ENCODE measurements around the gene DCBLD2. TPM values are rescaled to one million over a fixed set of nuclear protein-coding genes. Genes with fewer than 3 reads are reported as not detected.
"Not testable (repeated sequence)": the region's sequence is repeated elsewhere in the genome, so short reads cannot be mapped to it uniquely, and the experiment has no call there.

DCBLD2 gene
- total and polyA plus RNA-seq, 4 experiments from 2014 or later = 0.52 to 2.5 (median 1.4) TPM

- CTCF ChIA-PET (ENCODE audit: partially characterized antibody); H3K4me3 Mint-ChIP-seq; H3K36me3 Mint-ChIP-seq; H3K36me3 ChIP-seq (ENCODE audit: insufficient read depth, low read length); H3K4me1 ChIP-seq (ENCODE audit: insufficient read depth, low read length); POLR2A ChIA-PET (ENCODE audit: partially characterized antibody); H3K27me3 Mint-ChIP-seq; H3K27ac Mint-ChIP-seq; H3K9me3 ChIP-seq (ENCODE audit: control insufficient read depth in 1 of 2, low read length in 2 of 2); H3K27ac ChIP-seq (ENCODE audit: low read depth, low read length); H3K27me3 ChIP-seq (ENCODE audit: insufficient read depth, low read length); H3K4me1 Mint-ChIP-seq; H3K4me3 ChIP-seq (ENCODE audit: low read length in 2 of 2); DNase-seq; H3K9me3 Mint-ChIP-seq; intact Hi-C loops (cut with micrococcal nuclease): not testable (repeated sequence)
Observed at GRCh38 chr3:98882614-98883333, 18.7 kb downstream of the DCBLD2 start.

GRCh38 chr3:98877132-98877531, 24.4 kb downstream of the DCBLD2 start:
- H3K27me3 ChIP-seq (ENCODE audit: insufficient read depth, low read length) = no peaks in the 10 kb centered on the region
- no peak overlapping the region for H3K27ac ChIP-seq (ENCODE audit: low read depth, low read length)
- DNase-seq = no peak
- no peaks in the 10 kb centered on the region for H3K9me3 Mint-ChIP-seq
- no peaks in the 10 kb centered on the region for H3K4me1 ChIP-seq (ENCODE audit: insufficient read depth, low read length)
- H3K27ac Mint-ChIP-seq = no peak overlapping the region
- H3K9me3 ChIP-seq (ENCODE audit: control insufficient read depth in 1 of 2, low read length in 2 of 2) = no peaks in the 10 kb centered on the region
- H3K4me3 Mint-ChIP-seq = no peak overlapping the region
- no peak overlapping the region for H3K4me3 ChIP-seq (ENCODE audit: low read length in 2 of 2)
- no peaks in the 10 kb centered on the region for H3K36me3 ChIP-seq (ENCODE audit: insufficient read depth, low read length)
- no peaks in the 10 kb centered on the region for H3K4me1 Mint-ChIP-seq
- H3K36me3 Mint-ChIP-seq = no peaks in the 10 kb centered on the region
- POLR2A ChIA-PET (ENCODE audit: partially characterized antibody) = no interaction called here
- peaks cover 1% of the 10 kb centered on the region in 2 donors for H3K27me3 Mint-ChIP-seq
- CTCF ChIA-PET (ENCODE audit: partially characterized antibody) = no interaction called here
- intact Hi-C loops (cut with micrococcal nuclease) = no loop called here

- Mint-ChIP-seq H3K36me3 (peaks cover 0 to 4% of the 10 kb centered on the region in 2 donors), H3K27me3 (peaks cover 1% of the 10 kb centered on the region in 2 donors), H3K9me3 (peaks cover 0 to 4% (median 0%) of the 10 kb centered on the region in 8 donors), H3K27ac (no peak overlapping the region), H3K4me3 (no peak overlapping the region), H3K4me1 (no peaks in the 10 kb centered on the region)
- Histone ChIP-seq H3K4me1 (ENCODE audit: insufficient read depth, low read length) (no peaks in the 10 kb centered on the region), H3K9me3 (ENCODE audit: control insufficient read depth in 1 of 2, low read length in 2 of 2) (no peaks in the 10 kb centered on the region), H3K36me3 (ENCODE audit: insufficient read depth, low read length) (no peaks in the 10 kb centered on the region), H3K27ac (ENCODE audit: low read depth, low read length) (no peak overlapping the region), H3K4me3 (ENCODE audit: low read length in 2 of 2) (no peak overlapping the region), H3K27me3 (ENCODE audit: insufficient read depth, low read length) (no peaks in the 10 kb centered on the region)
- ChIA-PET CTCF (ENCODE audit: partially characterized antibody) (no interaction called here), POLR2A (ENCODE audit: partially characterized antibody) (no interaction called here)
- intact Hi-C loops (cut with micrococcal nuclease) = no loop called here
- DNase-seq = no peak
Observed at GRCh38 chr3:98875535-98875934, 26.0 kb downstream of the DCBLD2 start.

- no peaks in the 10 kb centered on the region for H3K4me1 ChIP-seq (ENCODE audit: insufficient read depth, low read length)
- H3K4me3 Mint-ChIP-seq = no peak overlapping the region
- no peak overlapping the region for H3K4me3 ChIP-seq (ENCODE audit: low read length in 2 of 2)
- H3K27me3 ChIP-seq (ENCODE audit: insufficient read depth, low read length) = no peaks in the 10 kb centered on the region
- peaks cover 1% of the 10 kb centered on the region in 2 donors for H3K27me3 Mint-ChIP-seq
- ChIA-PET POLR2A (ENCODE audit: partially characterized antibody) (no interaction called here), CTCF (ENCODE audit: partially characterized antibody) (no interaction called here)
- H3K4me1 Mint-ChIP-seq = no peaks in the 10 kb centered on the region
- intact Hi-C loops (cut with micrococcal nuclease) = no loop called here
- DNase-seq = no peak
- H3K36me3 Mint-ChIP-seq = peaks cover 0 to 4% of the 10 kb centered on the region in 2 donors
- no peak overlapping the region for H3K27ac Mint-ChIP-seq
- no peaks in the 10 kb centered on the region for H3K9me3 ChIP-seq (ENCODE audit: control insufficient read depth in 1 of 2, low read length in 2 of 2)
- H3K27ac ChIP-seq (ENCODE audit: low read depth, low read length) = no peak overlapping the region
- no peaks in the 10 kb centered on the region for H3K36me3 ChIP-seq (ENCODE audit: insufficient read depth, low read length)
- H3K9me3 Mint-ChIP-seq = peaks cover 0 to 4% (median 0%) of the 10 kb centered on the region in 8 donors
Observed at GRCh38 chr3:98874602-98875249, 26.8 kb downstream of the DCBLD2 start.

- CTCF ChIA-PET (ENCODE audit: partially characterized antibody) = no interaction called here
- Mint-ChIP-seq H3K4me3 (no peak overlapping the region), H3K4me1 (no peaks in the 10 kb centered on the region), H3K27ac (no peak overlapping the region), H3K27me3 (peaks cover 1% of the 10 kb centered on the region in 2 donors), H3K36me3 (peaks cover 0 to 4% of the 10 kb centered on the region in 2 donors), H3K9me3 (peaks cover 2 to 23% (median 4%) of the 10 kb centered on the region in 8 donors)
- Histone ChIP-seq H3K36me3 (ENCODE audit: insufficient read depth, low read length) (no peaks in the 10 kb centered on the region), H3K27ac (ENCODE audit: low read depth, low read length) (no peak overlapping the region), H3K4me1 (ENCODE audit: insufficient read depth, low read length) (no peaks in the 10 kb centered on the region), H3K27me3 (ENCODE audit: insufficient read depth, low read length) (no peaks in the 10 kb centered on the region), H3K9me3 (ENCODE audit: control insufficient read depth in 1 of 2, low read length in 2 of 2) (no peaks in the 10 kb centered on the region), H3K4me3 (ENCODE audit: low read length in 2 of 2) (no peak overlapping the region)
- intact Hi-C loops (cut with micrococcal nuclease) = no loop called here
- POLR2A ChIA-PET (ENCODE audit: partially characterized antibody) = no interaction called here
- no peak for DNase-seq
Observed at GRCh38 chr3:98869391-98869790, 32.1 kb downstream of the DCBLD2 start.

- H3K4me1 ChIP-seq (ENCODE audit: insufficient read depth, low read length); H3K27ac ChIP-seq (ENCODE audit: low read depth, low read length); H3K36me3 ChIP-seq (ENCODE audit: insufficient read depth, low read length); H3K9me3 ChIP-seq (ENCODE audit: control insufficient read depth in 1 of 2, low read length in 2 of 2); CTCF ChIA-PET (ENCODE audit: partially characterized antibody); DNase-seq; intact Hi-C loops (cut with micrococcal nuclease); H3K36me3 Mint-ChIP-seq; POLR2A ChIA-PET (ENCODE audit: partially characterized antibody); H3K4me3 Mint-ChIP-seq; H3K27ac Mint-ChIP-seq; H3K4me3 ChIP-seq (ENCODE audit: low read length in 2 of 2); H3K27me3 ChIP-seq (ENCODE audit: insufficient read depth, low read length); H3K27me3 Mint-ChIP-seq; H3K4me1 Mint-ChIP-seq: not testable (repeated sequence)
- H3K9me3 Mint-ChIP-seq = peaks cover 2 to 35% (median 19%) of the 10 kb centered on the region in 8 donors
Observed at GRCh38 chr3:98857971-98858370, 43.5 kb downstream of the DCBLD2 start.

- CTCF ChIA-PET (ENCODE audit: partially characterized antibody); H3K4me1 Mint-ChIP-seq; intact Hi-C loops (cut with micrococcal nuclease): not testable (repeated sequence)
Observed at GRCh38 chr3:98857258-98857657, 44.2 kb downstream of the DCBLD2 start.

More at GRCh38 chr3:98857258-98857657, 44.2 kb downstream of the DCBLD2 start:
- H3K27me3 Mint-ChIP-seq; H3K27ac ChIP-seq (ENCODE audit: low read depth, low read length); H3K27ac Mint-ChIP-seq; DNase-seq; H3K4me3 Mint-ChIP-seq; H3K4me1 ChIP-seq (ENCODE audit: insufficient read depth, low read length); H3K9me3 ChIP-seq (ENCODE audit: control insufficient read depth in 1 of 2, low read length in 2 of 2); H3K36me3 ChIP-seq (ENCODE audit: insufficient read depth, low read length); H3K36me3 Mint-ChIP-seq; H3K4me3 ChIP-seq (ENCODE audit: low read length in 2 of 2); POLR2A ChIA-PET (ENCODE audit: partially characterized antibody); H3K27me3 ChIP-seq (ENCODE audit: insufficient read depth, low read length): not testable (repeated sequence)
- peaks cover 2 to 31% (median 19%) of the 10 kb centered on the region in 8 donors for H3K9me3 Mint-ChIP-seq
